Measurements from ENCODE around the gene ADAM21. TPM values are rescaled to one million over a fixed set of nuclear protein-coding genes. Genes with fewer than 3 reads are reported as not detected.
"Not testable (repeated sequence)": the region's sequence is repeated elsewhere in the genome, so short reads cannot be mapped to it uniquely, and the experiment has no call there.

Gene ADAM21
- total RNA-seq (under 1 TPM; 0.09 TPM), polyA plus RNA-seq (0.12 TPM)

DNA sequence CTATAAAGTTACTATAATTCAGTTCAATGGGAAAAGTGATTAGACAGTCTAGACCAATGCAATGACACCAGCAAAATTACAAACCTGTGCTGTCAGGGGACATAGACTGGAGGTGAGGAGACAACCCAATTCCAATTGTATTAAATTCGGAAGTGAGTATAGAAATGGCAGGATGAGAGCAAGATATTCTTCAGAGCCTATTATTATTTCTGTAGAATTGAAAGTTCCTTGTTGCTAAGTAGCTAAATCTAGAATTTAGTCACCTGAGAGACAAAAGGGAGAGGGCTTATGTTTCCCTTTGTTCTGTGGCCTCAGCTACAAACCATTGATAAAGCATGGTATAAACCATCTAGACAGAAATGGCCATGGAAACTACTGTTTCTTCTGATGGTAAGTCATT lies at the start of gene ADAM21:
Gene ADAM21, plus strand, starts transcription at position 301 of the 400 bp plus-strand sequence. CDS start 5,326 bp downstream, outside the sequence.
- POLR2A ChIA-PET: no interaction called here

DNA sequence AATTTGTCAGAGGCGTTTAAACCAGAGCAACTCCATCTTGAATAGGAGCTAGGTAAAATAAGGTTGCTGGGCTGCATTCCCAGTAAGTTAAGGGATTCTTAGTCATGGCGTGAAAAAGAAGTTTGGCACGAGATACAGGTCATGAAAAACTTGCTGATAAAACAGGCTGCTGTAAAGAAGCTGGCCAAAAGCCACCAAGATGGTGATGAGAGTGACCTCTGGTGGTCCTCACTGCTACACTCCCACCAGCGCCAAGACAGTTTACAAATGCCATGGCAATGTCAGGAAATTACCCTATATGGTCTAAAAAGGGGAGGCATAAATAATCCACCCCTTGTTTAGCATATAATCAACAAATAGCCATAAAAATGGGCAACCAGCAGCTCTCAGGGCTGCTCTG lies 48.6 kb upstream of the ADAM21 start:
- H3K27ac Mint-ChIP-seq; POLR2A ChIA-PET; H3K27me3 Mint-ChIP-seq; H3K4me1 ChIP-seq (ENCODE audit: insufficient read depth, low read length); DNase-seq; CTCF ChIA-PET; H3K4me3 ChIP-seq (ENCODE audit: low read length); H3K27ac ChIP-seq (ENCODE audit: low read depth, low read length); H3K9me3 Mint-ChIP-seq; H3K27me3 ChIP-seq (ENCODE audit: insufficient read depth, low read length, poor library complexity, severe bottlenecking); H3K9me3 ChIP-seq (ENCODE audit: low read length); H3K4me3 Mint-ChIP-seq; H3K36me3 ChIP-seq (ENCODE audit: insufficient read depth, low read length): not testable (repeated sequence)
- Mint-ChIP-seq H3K36me3 (peaks cover 5 to 48% (median 15%) of the 10 kb centered on the region in 3 donors), H3K4me1 (peaks cover 25 to 57% (median 40%) of the 10 kb centered on the region in 3 donors)

More for the DNA sequence above, at the start of gene ADAM21:
- no peak for DNase-seq
- Mint-ChIP-seq H3K36me3 (peaks cover 2 to 4% (median 3%) of the 10 kb centered on the region in 3 donors), H3K27ac (no peak within 1 kb of the TSS), H3K4me1 (no peaks in the 10 kb centered on the region), H3K9me3 (peaks cover 0 to 2% (median 0%) of the 10 kb centered on the region in 5 donors), H3K27me3 (peaks cover under 1 to 4% of the 10 kb centered on the region in 2 donors), H3K4me3 (no peak within 1 kb of the TSS)
- H3K36me3 ChIP-seq (ENCODE audit: insufficient read depth, low read length): no peaks in the 10 kb centered on the region
- no peaks in the 10 kb centered on the region for H3K9me3 ChIP-seq (ENCODE audit: low read length)
- H3K27ac ChIP-seq (ENCODE audit: low read depth, low read length): no peak within 1 kb of the TSS
- no peaks in the 10 kb centered on the region for H3K4me1 ChIP-seq (ENCODE audit: insufficient read depth, low read length)
- H3K27me3 ChIP-seq (ENCODE audit: insufficient read depth, low read length, poor library complexity, severe bottlenecking): no peaks in the 10 kb centered on the region
- CTCF ChIA-PET: no interaction called here
- H3K4me3 ChIP-seq (ENCODE audit: low read length): no peak within 1 kb of the TSS

DNA sequence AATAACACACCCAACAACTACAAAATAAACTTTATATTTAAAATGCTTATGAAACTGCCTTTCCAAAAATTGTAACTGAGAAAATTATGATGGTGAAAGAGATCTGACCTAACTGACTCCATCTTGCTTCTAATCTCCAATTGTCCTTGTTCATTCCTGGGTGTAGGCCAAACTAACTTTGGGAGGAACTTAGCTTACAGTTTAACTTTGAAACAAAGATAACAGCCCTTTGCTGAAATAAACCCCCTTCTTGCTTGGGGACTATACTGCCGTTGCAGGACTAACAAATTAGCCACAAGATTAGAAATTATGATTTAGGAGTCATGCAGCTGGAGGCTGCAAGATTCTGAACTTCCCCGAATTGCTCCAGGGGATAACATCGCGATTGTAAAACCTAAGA lies 45.8 kb upstream of the ADAM21 start:
- CTCF ChIA-PET; H3K27me3 Mint-ChIP-seq; H3K4me3 Mint-ChIP-seq; H3K9me3 Mint-ChIP-seq; H3K27ac ChIP-seq (ENCODE audit: low read depth, low read length); H3K9me3 ChIP-seq (ENCODE audit: low read length); H3K4me1 ChIP-seq (ENCODE audit: insufficient read depth, low read length); H3K27me3 ChIP-seq (ENCODE audit: insufficient read depth, low read length, poor library complexity, severe bottlenecking); DNase-seq; POLR2A ChIA-PET; H3K4me3 ChIP-seq (ENCODE audit: low read length); H3K36me3 ChIP-seq (ENCODE audit: insufficient read depth, low read length): not testable (repeated sequence)
- H3K4me1 Mint-ChIP-seq: peaks cover 35 to 65% (median 56%) of the 10 kb centered on the region in 3 donors
- H3K36me3 Mint-ChIP-seq: peaks cover 5 to 54% (median 24%) of the 10 kb centered on the region in 3 donors
- H3K27ac Mint-ChIP-seq: peak overlapping the region in 1 of 8 donors; percentile 77

DNA sequence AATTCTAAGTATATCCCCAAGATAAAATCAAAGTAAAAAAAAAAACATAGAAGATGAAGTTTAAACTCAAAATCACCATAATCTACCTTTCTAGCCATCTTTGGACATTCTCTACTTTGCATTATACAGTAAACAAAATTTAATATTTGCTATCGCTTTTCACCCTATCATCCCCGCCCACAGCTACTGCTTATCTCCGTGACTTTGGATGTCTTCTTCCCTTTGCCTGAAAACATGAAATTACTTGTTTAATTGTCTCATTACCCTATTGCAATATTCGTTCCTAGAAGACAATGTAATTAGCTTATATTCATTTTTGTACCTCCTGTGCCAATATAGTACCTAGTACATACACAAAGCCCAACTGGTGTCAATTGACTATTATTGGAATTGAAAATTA lies 44.4 kb upstream of the ADAM21 start:
- peaks cover 7% of the 10 kb centered on the region for H3K4me1 ChIP-seq (ENCODE audit: insufficient read depth, low read length)
- Mint-ChIP-seq H3K27ac (peak overlapping the region in 1 of 8 donors; percentile 41), H3K27me3 (no peaks in the 10 kb centered on the region), H3K4me1 (peaks cover 43 to 72% (median 62%) of the 10 kb centered on the region in 3 donors), H3K9me3 (no peaks in the 10 kb centered on the region), H3K36me3 (peaks cover 5 to 57% (median 25%) of the 10 kb centered on the region in 3 donors), H3K4me3 (peak overlapping the region in 1 of 7 donors; percentile 29)
- H3K4me3 ChIP-seq (ENCODE audit: low read length): no peak overlapping the region
- CTCF ChIA-PET: no interaction called here
- no peak overlapping the region for H3K27ac ChIP-seq (ENCODE audit: low read depth, low read length)
- POLR2A ChIA-PET: no interaction called here
- no peaks in the 10 kb centered on the region for H3K9me3 ChIP-seq (ENCODE audit: low read length)
- DNase-seq: no peak
- no peaks in the 10 kb centered on the region for H3K36me3 ChIP-seq (ENCODE audit: insufficient read depth, low read length)
- no peaks in the 10 kb centered on the region for H3K27me3 ChIP-seq (ENCODE audit: insufficient read depth, low read length, poor library complexity, severe bottlenecking)

DNA sequence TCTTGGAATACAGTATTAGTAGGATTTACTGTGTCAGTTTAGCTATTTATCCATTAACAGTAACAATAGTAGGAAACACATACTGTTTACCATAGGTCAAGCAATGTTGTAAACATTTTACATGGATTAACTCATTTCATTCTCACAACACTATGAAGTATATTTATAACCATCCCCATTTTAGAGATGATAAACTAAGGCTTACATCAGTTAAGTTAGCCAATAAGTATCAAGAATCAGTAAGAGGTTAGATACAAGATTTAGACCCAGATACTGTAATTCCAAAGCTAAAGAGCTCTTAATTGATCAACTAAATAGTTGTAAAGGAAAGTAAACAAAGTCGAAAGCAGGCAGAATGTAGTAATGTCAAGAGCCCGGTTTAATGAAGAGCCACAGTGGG lies 36.2 kb upstream of the ADAM21 start:
- ChIA-PET CTCF (no interaction called here), POLR2A (no interaction called here)
- H3K4me3 ChIP-seq (ENCODE audit: low read length): no peak overlapping the region
- no peaks in the 10 kb centered on the region for H3K9me3 ChIP-seq (ENCODE audit: low read length)
- no peaks in the 10 kb centered on the region for H3K36me3 ChIP-seq (ENCODE audit: insufficient read depth, low read length)
- H3K4me1 ChIP-seq (ENCODE audit: insufficient read depth, low read length): peaks cover 28% of the 10 kb centered on the region
- H3K27me3 Mint-ChIP-seq: peaks cover 0 to 2% of the 10 kb centered on the region in 2 donors
- H3K27ac ChIP-seq (ENCODE audit: low read depth, low read length): no peak overlapping the region
- no peaks in the 10 kb centered on the region for H3K9me3 Mint-ChIP-seq
- H3K27me3 ChIP-seq (ENCODE audit: insufficient read depth, low read length, poor library complexity, severe bottlenecking): no peaks in the 10 kb centered on the region
- H3K27ac Mint-ChIP-seq: peak overlapping the region in 7 of 8 donors; percentile 31 to 83 (median 64)
- peaks cover 0 to 35% (median 4%) of the 10 kb centered on the region in 3 donors for H3K36me3 Mint-ChIP-seq
- H3K4me1 Mint-ChIP-seq: peaks cover 42 to 59% (median 58%) of the 10 kb centered on the region in 3 donors
- DNase-seq: no peak
- peak overlapping the region; percentile 80 to 99 (median 87) for H3K4me3 Mint-ChIP-seq

DNA sequence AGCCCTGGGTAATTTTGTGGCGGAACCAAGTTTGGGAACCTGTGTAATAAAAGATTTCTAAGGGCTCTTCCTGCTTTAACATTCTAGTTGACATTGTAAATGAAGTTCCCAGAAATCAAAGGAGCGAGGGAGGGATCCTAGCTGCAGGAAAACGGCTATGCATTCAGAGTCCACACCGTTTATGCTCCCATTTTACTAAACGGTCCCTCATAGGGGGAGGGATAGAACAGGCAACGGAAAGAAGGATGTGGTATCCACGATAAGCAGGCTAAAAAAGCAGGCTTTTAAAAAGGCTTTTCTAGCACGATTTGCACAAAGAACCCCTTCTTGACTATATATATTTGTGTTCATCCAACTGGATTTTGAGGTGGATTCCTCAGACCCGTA lies 35.6 kb upstream of the ADAM21 start:
- Mint-ChIP-seq H3K9me3 (no peaks in the 10 kb centered on the region), H3K36me3 (peaks cover 0 to 31% (median 4%) of the 10 kb centered on the region in 3 donors), H3K4me3 (peak overlapping the region; percentile 87 to 99 (median 92)), H3K27ac (peak overlapping the region; percentile 38 to 96 (median 90)), H3K27me3 (peaks cover 2 to 3% of the 10 kb centered on the region in 2 donors), H3K4me1 (peaks cover 40 to 54% (median 53%) of the 10 kb centered on the region in 3 donors)
- Histone ChIP-seq H3K27ac (ENCODE audit: low read depth, low read length) (peak overlapping the region; percentile 21), H3K4me3 (ENCODE audit: low read length) (peak overlapping the region; percentile 62), H3K27me3 (ENCODE audit: insufficient read depth, low read length, poor library complexity, severe bottlenecking) (no peaks in the 10 kb centered on the region), H3K9me3 (ENCODE audit: low read length) (no peaks in the 10 kb centered on the region), H3K36me3 (ENCODE audit: insufficient read depth, low read length) (no peaks in the 10 kb centered on the region), H3K4me1 (ENCODE audit: insufficient read depth, low read length) (peaks cover 28% of the 10 kb centered on the region)
- ChIA-PET POLR2A (no interaction called here), CTCF (no interaction called here)
- DNase-seq: no peak

DNA sequence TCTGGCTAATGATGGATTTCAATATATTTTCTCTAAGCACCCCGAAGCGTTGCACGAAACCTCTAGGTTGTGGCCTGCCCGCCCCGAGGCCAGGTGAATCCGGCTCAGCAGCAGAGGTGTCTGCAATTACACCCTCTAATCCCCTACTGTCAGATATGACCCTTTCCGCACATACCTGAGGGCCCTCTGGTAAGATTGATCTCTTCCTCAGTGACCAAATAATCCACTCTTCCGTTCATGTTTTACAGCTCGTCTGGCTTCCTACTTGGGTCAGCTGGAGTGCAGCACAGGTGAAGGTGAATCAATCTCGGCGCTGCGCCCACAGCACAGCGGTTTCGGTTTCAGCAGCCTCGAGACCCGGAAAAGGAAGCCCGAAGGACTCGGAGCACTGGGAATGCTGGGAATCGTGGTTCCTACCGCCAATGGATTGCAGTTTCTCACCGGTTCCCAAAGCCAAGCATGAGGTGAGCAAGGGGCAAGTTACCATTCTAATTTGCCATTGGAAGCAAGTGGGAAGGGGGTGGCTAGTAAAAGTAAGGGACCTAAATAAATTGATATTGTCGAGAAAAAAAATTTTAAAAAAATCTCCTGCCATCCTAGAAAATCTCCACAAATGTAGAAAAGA lies 35.1 kb upstream of the ADAM21 start, which contains the start of gene SYNJ2BP:
Gene SYNJ2BP, minus strand, starts transcription at position 366 of the 625 bp plus-strand sequence. Its CDS starts 127 bp downstream, at position 239.
- ChIA-PET CTCF (no interaction called here), POLR2A (no interaction called here)
- no peaks in the 10 kb centered on the region for H3K27me3 ChIP-seq (ENCODE audit: insufficient read depth, low read length, poor library complexity, severe bottlenecking)
- peak within 1 kb of the TSS; percentile 87 to 99 (median 92) for H3K4me3 Mint-ChIP-seq
- H3K36me3 ChIP-seq (ENCODE audit: insufficient read depth, low read length): no peaks in the 10 kb centered on the region
- DNase-seq: peak; percentile 26 to 68 (median 39)
- H3K9me3 Mint-ChIP-seq: no peaks in the 10 kb centered on the region
- peak within 1 kb of the TSS; percentile 38 to 96 (median 90) for H3K27ac Mint-ChIP-seq
- H3K27ac ChIP-seq (ENCODE audit: low read depth, low read length): peak within 1 kb of the TSS; percentile 21
- H3K4me1 Mint-ChIP-seq: peaks cover 35 to 49% (median 48%) of the 10 kb centered on the region in 3 donors
- H3K36me3 Mint-ChIP-seq: peaks cover 0 to 26% (median 0%) of the 10 kb centered on the region in 3 donors
- H3K9me3 ChIP-seq (ENCODE audit: low read length): no peaks in the 10 kb centered on the region
- H3K4me1 ChIP-seq (ENCODE audit: insufficient read depth, low read length): peaks cover 24% of the 10 kb centered on the region
- H3K27me3 Mint-ChIP-seq: peaks cover 2 to 5% of the 10 kb centered on the region in 2 donors
- H3K4me3 ChIP-seq (ENCODE audit: low read length): peak within 1 kb of the TSS; percentile 62

DNA sequence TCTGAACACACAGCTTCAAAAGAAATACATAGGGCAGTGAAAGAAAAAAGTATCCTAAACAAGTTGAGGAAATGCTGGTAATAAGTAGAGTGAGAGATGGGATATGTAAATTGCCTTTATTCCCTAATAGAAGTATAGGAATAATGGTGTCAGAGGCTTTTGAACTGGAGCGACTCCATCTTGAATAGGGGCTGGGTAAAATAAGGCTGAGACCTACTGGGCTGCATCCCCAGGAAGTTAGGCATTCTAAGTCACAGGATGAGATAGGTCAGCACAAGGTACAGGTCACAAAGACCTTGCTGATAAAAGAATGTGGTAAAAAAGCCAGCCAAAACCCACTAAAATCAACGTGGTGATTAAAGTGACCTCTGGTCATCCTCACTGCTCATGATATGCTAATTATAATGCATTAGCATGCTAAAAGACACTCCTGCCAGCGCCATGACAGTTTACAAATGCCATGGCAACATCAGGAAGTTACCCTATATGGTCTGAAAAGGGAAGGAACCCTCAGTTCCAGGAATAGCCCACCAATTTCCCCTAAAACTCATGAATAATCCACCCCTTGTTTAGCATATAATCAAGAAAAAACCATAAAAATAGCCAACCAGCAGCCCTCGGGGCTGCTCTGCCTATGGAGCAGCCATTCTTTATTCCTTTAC lies 32.6 kb upstream of the ADAM21 start:
- H3K27me3 ChIP-seq (ENCODE audit: insufficient read depth, low read length, poor library complexity, severe bottlenecking); H3K4me3 ChIP-seq (ENCODE audit: low read length); H3K36me3 ChIP-seq (ENCODE audit: insufficient read depth, low read length); H3K27ac ChIP-seq (ENCODE audit: low read depth, low read length); H3K4me1 ChIP-seq (ENCODE audit: insufficient read depth, low read length); DNase-seq; H3K27ac Mint-ChIP-seq; H3K9me3 ChIP-seq (ENCODE audit: low read length); H3K9me3 Mint-ChIP-seq; CTCF ChIA-PET; H3K36me3 Mint-ChIP-seq; POLR2A ChIA-PET; H3K27me3 Mint-ChIP-seq: not testable (repeated sequence)
- peak overlapping the region in 2 of 7 donors; percentile 40 to 44 for H3K4me3 Mint-ChIP-seq
- H3K4me1 Mint-ChIP-seq: peaks cover 21 to 29% (median 27%) of the 10 kb centered on the region in 3 donors
